Natural killer cell (primary cell): ENCODE measurements around the gene ATXN1. TPM values are rescaled to one million over a fixed set of nuclear protein-coding genes. Genes with fewer than 3 reads are reported as not detected.

Experiments
- ATAC-seq, 3 donors: fragments of 150-1000 bp in 2 of 3; fragments of 200-7000 bp in 1 of 3; cut with Tn5 transposase; 1 replicate in 1 of 3; 2 replicates in 2 of 3; pipeline ENCODE4 v1.10.0; 2021; ENCODE audit warnings: mild to moderate bottlenecking in 2 of 3, moderate library complexity in 2 of 3
- DNase-seq, 2 donors: peaks; one replicate each; pipeline versions ENCODE4 v3.0.0 to v3.0.0-alpha.2; 2013 to 2021; ENCODE audit warnings: mixed read lengths in 1 of 2
- H3K27ac ChIP-seq: one replicate; pipeline ENCODE4 v1.5.1; 2013; ENCODE audit warnings: mild to moderate bottlenecking, low read length
- H3K27me3 ChIP-seq: one replicate; pipeline ENCODE4 v1.6.1; 2013; ENCODE audit warnings: low read length; ENCODE audit not compliant: control insufficient read depth, insufficient read depth
- H3K36me3 ChIP-seq: one replicate; pipeline ENCODE4 v1.6.1; 2013; ENCODE audit warnings: low read length; ENCODE audit not compliant: control insufficient read depth, insufficient read depth
- H3K4me1 ChIP-seq: one replicate; pipeline ENCODE4 v1.6.1; 2013; ENCODE audit warnings: low read length; ENCODE audit not compliant: control insufficient read depth, insufficient read depth
- H3K4me3 ChIP-seq: one replicate; pipeline ENCODE4 v1.5.1; 2013; ENCODE audit warnings: low read length
- H3K9me3 ChIP-seq: one replicate; pipeline ENCODE4 v1.6.1; 2013; ENCODE audit warnings: low read length; ENCODE audit not compliant: control insufficient read depth, insufficient read depth
- H3K27ac Mint-ChIP-seq, 2 donors: one replicate each; pipeline ENCODE4 v1.8.0; 2022; ENCODE audit warnings: mild to moderate bottlenecking in 2 of 2, mixed read lengths in 2 of 2, moderate library complexity in 1 of 2
- H3K27me3 Mint-ChIP-seq, 2 donors: one replicate each; pipeline ENCODE4 v1.8.0; 2022; ENCODE audit warnings: low read depth in 2 of 2, mixed read lengths in 2 of 2
- H3K36me3 Mint-ChIP-seq: one replicate; pipeline ENCODE4 v1.8.0; 2022; ENCODE audit warnings: mixed read lengths
- H3K4me1 Mint-ChIP-seq, 2 donors: one replicate each; pipeline ENCODE4 v1.8.0; 2022; ENCODE audit warnings: mixed read lengths in 2 of 2
- H3K4me3 Mint-ChIP-seq: one replicate; pipeline ENCODE4 v1.8.0; 2022; ENCODE audit warnings: mild to moderate bottlenecking, moderate library complexity, mixed read lengths
- H3K9me3 Mint-ChIP-seq, 2 donors: one replicate each; pipeline ENCODE4 v1.8.0; 2022; ENCODE audit warnings: mixed read lengths in 2 of 2
- WGBS: methylation state at CpG from one replicate; pipeline ENCODE4 v1.1.7; 2013; ENCODE audit warnings: missing lambda C conversion rate; ENCODE audit not compliant: insufficient coverage; 5-methylcytosine and 5-hydroxymethylcytosine counted together
- intact Hi-C: fragments of 100-400 bp; cut with micrococcal nuclease; formaldehyde crosslinking; loops from one replicate; pipeline ENCODE4 v1.14.2; 2022
- total RNA-seq, 4 donors: library from RNA; stranded (reverse); fragments of 120-200 nt in 1 of 4; gene quantifications; one replicate each; pipeline versions ENCODE4 v1.2.3 to v1.2.4, GENCODE V29; 2013 to 2022
- TF ChIP-seq, protein P1 (sequence below): fragments of 200-600 bp; IDR thresholded peaks from one replicate; pipeline ENCODE4 v1.8.0; 2022; ENCODE audit warnings: antibody characterized with exemption

Gene ATXN1
- total RNA-seq, 3 donors from 2014 or later (not counting 1 experiment from before 2014, with no cell fraction given) = 90.4 to 120 (median 97.9) TPM

DNA sequence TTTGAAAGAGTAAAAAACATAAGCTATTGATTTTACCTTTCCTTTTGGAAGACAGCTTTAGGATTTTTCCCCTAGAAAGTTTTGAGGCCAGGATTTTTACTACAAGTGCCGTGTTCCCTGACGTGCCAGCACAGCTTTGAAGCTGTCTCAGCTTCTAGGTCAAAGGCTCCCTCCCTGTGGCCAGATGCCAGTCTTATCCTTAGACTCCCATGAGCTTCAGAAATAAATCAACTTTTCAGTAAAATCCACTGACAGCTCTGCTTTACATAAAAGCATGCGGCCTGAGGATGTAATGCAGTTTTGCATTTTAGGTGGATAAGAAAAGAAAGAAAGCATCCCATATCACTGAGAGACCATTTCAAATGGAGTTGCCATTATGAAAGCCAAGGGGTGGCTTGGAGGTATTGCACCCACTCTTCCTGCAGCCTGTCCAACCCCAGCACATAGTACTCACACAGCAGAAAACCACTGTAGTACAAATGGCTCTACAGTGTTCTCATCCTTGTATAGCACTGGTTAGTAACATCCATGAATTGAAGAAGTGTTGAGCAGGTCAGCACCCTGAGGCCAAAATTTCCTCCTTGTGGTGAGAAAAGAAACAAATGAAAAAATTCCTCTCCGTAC, 15.2 kb upstream of the ATXN1 start:
- Mint-ChIP-seq H3K36me3 (no peaks in the 10 kb centered on the region), H3K27ac (no peak overlapping the region), H3K4me1 (peaks cover under 1 to 7% of the 10 kb centered on the region in 2 donors), H3K27me3 (peaks cover 0 to 3% of the 10 kb centered on the region in 2 donors), H3K9me3 (peaks cover 2 to 3% of the 10 kb centered on the region in 2 donors), H3K4me3 (no peak overlapping the region)
- TF ChIP-seq, protein P1, sequence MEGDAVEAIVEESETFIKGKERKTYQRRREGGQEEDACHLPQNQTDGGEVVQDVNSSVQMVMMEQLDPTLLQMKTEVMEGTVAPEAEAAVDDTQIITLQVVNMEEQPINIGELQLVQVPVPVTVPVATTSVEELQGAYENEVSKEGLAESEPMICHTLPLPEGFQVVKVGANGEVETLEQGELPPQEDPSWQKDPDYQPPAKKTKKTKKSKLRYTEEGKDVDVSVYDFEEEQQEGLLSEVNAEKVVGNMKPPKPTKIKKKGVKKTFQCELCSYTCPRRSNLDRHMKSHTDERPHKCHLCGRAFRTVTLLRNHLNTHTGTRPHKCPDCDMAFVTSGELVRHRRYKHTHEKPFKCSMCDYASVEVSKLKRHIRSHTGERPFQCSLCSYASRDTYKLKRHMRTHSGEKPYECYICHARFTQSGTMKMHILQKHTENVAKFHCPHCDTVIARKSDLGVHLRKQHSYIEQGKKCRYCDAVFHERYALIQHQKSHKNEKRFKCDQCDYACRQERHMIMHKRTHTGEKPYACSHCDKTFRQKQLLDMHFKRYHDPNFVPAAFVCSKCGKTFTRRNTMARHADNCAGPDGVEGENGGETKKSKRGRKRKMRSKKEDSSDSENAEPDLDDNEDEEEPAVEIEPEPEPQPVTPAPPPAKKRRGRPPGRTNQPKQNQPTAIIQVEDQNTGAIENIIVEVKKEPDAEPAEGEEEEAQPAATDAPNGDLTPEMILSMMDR = no peak
- Histone ChIP-seq H3K36me3 (no peaks in the 10 kb centered on the region), H3K4me3 (no peak overlapping the region), H3K9me3 (no peaks in the 10 kb centered on the region), H3K27me3 (no peaks in the 10 kb centered on the region), H3K27ac (no peak overlapping the region), H3K4me1 (no peaks in the 10 kb centered on the region)
- 87% methylated on average over 2 of the region's 4 CpGs for WGBS
- ATAC-seq = no peak
- no peak for DNase-seq
- intact Hi-C loops = no loop called here

GRCh38 chr6:16774437-16774836, 13.2 kb upstream of the ATXN1 start:
- Mint-ChIP-seq H3K9me3 (peaks cover 2 to 3% of the 10 kb centered on the region in 2 donors), H3K27me3 (no peaks in the 10 kb centered on the region), H3K4me3 (no peak overlapping the region), H3K4me1 (peaks cover 21 to 28% of the 10 kb centered on the region in 2 donors), H3K36me3 (no peaks in the 10 kb centered on the region), H3K27ac (no peak overlapping the region)
- no peaks in the 10 kb centered on the region for H3K9me3 ChIP-seq
- H3K4me1 ChIP-seq = peaks cover 15% of the 10 kb centered on the region
- intact Hi-C loops = no loop called here
- no peaks in the 10 kb centered on the region for H3K36me3 ChIP-seq
- WGBS = 89% methylated on average over 1 of the region's 1 CpG
- no peak for DNase-seq
- TF ChIP-seq, protein P1 = no peak
- H3K27me3 ChIP-seq = no peaks in the 10 kb centered on the region
- no peak overlapping the region for H3K4me3 ChIP-seq
- no peak overlapping the region for H3K27ac ChIP-seq
- no peak for ATAC-seq

DNA sequence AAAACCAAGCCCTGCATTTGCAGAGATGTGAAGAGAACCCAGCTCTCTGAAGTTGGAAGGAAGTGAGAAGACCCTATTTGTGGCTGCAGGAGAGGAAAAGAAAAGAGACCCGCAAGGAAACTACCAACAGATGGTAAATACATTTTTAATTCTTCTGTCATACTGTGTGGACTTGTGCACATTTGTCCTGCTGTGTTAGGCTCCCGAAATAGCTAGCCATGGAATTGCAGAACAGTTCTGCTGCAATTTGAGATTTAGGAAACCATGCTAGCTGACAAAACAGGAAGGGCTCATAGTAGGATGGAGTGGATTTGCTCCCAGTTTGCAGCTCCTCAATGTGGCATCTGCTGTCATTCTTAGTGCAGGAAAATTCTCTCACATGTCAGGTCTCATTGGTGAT, 12.1 kb upstream of the ATXN1 start:
- no peaks in the 10 kb centered on the region for H3K36me3 ChIP-seq
- TF ChIP-seq, protein P1 = no peak
- H3K27ac ChIP-seq = no peak overlapping the region
- WGBS = 81% methylated on average over 2 of the region's 2 CpGs
- DNase-seq (no peak), ATAC-seq (no peak)
- no peak overlapping the region for H3K4me3 ChIP-seq
- H3K27me3 ChIP-seq = no peaks in the 10 kb centered on the region
- H3K36me3 Mint-ChIP-seq = no peaks in the 10 kb centered on the region
- intact Hi-C loops = no loop called here
- no peaks in the 10 kb centered on the region for H3K27me3 Mint-ChIP-seq
- H3K9me3 Mint-ChIP-seq = peaks cover 2 to 3% of the 10 kb centered on the region in 2 donors
- H3K9me3 ChIP-seq = no peaks in the 10 kb centered on the region
- H3K27ac Mint-ChIP-seq = no peak overlapping the region
- peaks cover 32 to 39% of the 10 kb centered on the region in 2 donors for H3K4me1 Mint-ChIP-seq
- H3K4me1 ChIP-seq = peaks cover 19% of the 10 kb centered on the region
- H3K4me3 Mint-ChIP-seq = no peak overlapping the region
